ENCODE data around the gene CNTNAP2. TPM values are rescaled to one million over a fixed set of nuclear protein-coding genes. Genes with fewer than 3 reads are reported as not detected.
"Not testable (repeated sequence)": the region's sequence is repeated elsewhere in the genome, so short reads cannot be mapped to it uniquely, and the experiment has no call there.

Gene CNTNAP2
- total and polyA plus RNA-seq, 2 donors (not counting 1 experiment from before 2014, with no cell fraction given): not detected

GRCh38 chr7:148461392-148462179, 2345.0 kb downstream of the CNTNAP2 start:
- no peaks in the 10 kb centered on the region for H4K20me1 ChIP-seq (ENCODE audit: control insufficient read depth, extremely low read depth, insufficient read depth, low read length)
- no peak overlapping the region for H2AFZ ChIP-seq (ENCODE audit: low read length)
- TF ChIP-seq EZH2 (IDR thresholded peaks at IDR 0.05; ENCODE audit: low read length, missing control alignments): no peak
- TF ChIP-seq, protein P1, sequence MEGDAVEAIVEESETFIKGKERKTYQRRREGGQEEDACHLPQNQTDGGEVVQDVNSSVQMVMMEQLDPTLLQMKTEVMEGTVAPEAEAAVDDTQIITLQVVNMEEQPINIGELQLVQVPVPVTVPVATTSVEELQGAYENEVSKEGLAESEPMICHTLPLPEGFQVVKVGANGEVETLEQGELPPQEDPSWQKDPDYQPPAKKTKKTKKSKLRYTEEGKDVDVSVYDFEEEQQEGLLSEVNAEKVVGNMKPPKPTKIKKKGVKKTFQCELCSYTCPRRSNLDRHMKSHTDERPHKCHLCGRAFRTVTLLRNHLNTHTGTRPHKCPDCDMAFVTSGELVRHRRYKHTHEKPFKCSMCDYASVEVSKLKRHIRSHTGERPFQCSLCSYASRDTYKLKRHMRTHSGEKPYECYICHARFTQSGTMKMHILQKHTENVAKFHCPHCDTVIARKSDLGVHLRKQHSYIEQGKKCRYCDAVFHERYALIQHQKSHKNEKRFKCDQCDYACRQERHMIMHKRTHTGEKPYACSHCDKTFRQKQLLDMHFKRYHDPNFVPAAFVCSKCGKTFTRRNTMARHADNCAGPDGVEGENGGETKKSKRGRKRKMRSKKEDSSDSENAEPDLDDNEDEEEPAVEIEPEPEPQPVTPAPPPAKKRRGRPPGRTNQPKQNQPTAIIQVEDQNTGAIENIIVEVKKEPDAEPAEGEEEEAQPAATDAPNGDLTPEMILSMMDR (conservative IDR thresholded peaks at IDR 0.05 in 1 of 2, IDR thresholded peaks at IDR 0.05 in 1 of 2; ENCODE audit: low read depth in 1 of 2, low read length in 2 of 2): no peak
- no peak overlapping the region for H3K27ac ChIP-seq (ENCODE audit: insufficient read depth, low read length)
- no peak overlapping the region for H3K4me3 ChIP-seq (replicated peaks in 1 of 4; ENCODE audit: control extremely low read depth in 1 of 4, insufficient read depth in 1 of 4, low read depth in 3 of 4, low read length in 4 of 4)
- H3K9ac ChIP-seq (ENCODE audit: insufficient read depth, low read length): no peak overlapping the region
- no peaks in the 10 kb centered on the region for H3K36me3 ChIP-seq (ENCODE audit: control insufficient read depth, insufficient read depth, low read length)
- H3K4me1 ChIP-seq (ENCODE audit: control insufficient read depth, extremely low read depth, insufficient read depth, low read length): no peaks in the 10 kb centered on the region
- no peaks in the 10 kb centered on the region for H3K9me3 ChIP-seq (ENCODE audit: control insufficient read depth, insufficient read depth, low read depth, low read length)
- DNase-seq (ENCODE audit: low read depth in 2 of 2): no peak
- H3K27me3 ChIP-seq (ENCODE audit: control insufficient read depth, insufficient read depth, low read length): no peaks in the 10 kb centered on the region
- H3K79me2 ChIP-seq (ENCODE audit: control insufficient read depth, insufficient read depth, low read length): no peaks in the 10 kb centered on the region
- H3K4me2 ChIP-seq (ENCODE audit: extremely low read depth, insufficient read depth, low read length): no peak overlapping the region

DNA sequence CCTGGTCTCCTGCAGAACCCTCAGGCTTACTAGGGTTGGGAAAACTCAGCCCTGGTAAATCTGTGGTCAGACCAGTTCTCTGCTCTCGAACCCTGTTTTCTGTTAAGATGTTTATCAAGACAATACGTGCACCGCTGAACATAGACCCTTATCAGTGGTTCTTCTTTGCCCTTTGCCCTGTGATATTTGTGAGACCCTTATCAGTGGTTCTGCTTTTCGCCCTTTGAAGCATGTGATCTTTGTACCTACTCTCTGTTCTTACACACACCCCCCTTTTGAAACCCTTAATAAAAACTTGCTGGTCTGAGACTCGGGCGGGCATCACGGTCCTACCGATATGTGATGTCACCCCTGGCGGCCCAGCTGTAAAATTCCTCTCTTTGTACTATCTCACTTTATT, 2346.2 kb downstream of the CNTNAP2 start:
- not testable (repeated sequence) for H3K4me3 ChIP-seq (replicated peaks in 1 of 4; ENCODE audit: control extremely low read depth in 1 of 4, insufficient read depth in 1 of 4, low read depth in 3 of 4, low read length in 4 of 4); H3K9ac ChIP-seq (ENCODE audit: insufficient read depth, low read length); H4K20me1 ChIP-seq (ENCODE audit: control insufficient read depth, extremely low read depth, insufficient read depth, low read length); H3K79me2 ChIP-seq (ENCODE audit: control insufficient read depth, insufficient read depth, low read length); H3K27me3 ChIP-seq (ENCODE audit: control insufficient read depth, insufficient read depth, low read length); H3K27ac ChIP-seq (ENCODE audit: insufficient read depth, low read length); H3K36me3 ChIP-seq (ENCODE audit: control insufficient read depth, insufficient read depth, low read length); H3K9me3 ChIP-seq (ENCODE audit: control insufficient read depth, insufficient read depth, low read depth, low read length); DNase-seq (ENCODE audit: low read depth in 2 of 2); H3K4me1 ChIP-seq (ENCODE audit: control insufficient read depth, extremely low read depth, insufficient read depth, low read length); H3K4me2 ChIP-seq (ENCODE audit: extremely low read depth, insufficient read depth, low read length); H2AFZ ChIP-seq (ENCODE audit: low read length)

DNA sequence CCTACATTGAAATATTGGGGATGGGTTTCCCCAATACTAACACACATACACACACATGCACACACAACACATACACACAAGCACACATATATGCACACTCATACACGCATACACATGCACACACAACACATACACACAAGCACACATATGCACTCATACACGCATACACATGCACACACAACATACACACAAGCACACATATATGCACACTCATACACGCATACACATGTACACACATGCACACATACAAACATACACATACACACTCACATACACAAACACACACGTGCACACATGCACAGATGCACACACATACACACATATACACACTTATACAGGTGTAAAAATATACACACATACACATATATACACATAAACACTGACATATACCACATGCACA, 2346.6 kb downstream of the CNTNAP2 start:
- no peaks in the 10 kb centered on the region for H3K27me3 ChIP-seq (ENCODE audit: control insufficient read depth, insufficient read depth, low read length)
- no peak overlapping the region for H3K4me3 ChIP-seq (replicated peaks in 1 of 4; ENCODE audit: control extremely low read depth in 1 of 4, insufficient read depth in 1 of 4, low read depth in 3 of 4, low read length in 4 of 4)
- H3K4me2 ChIP-seq (ENCODE audit: extremely low read depth, insufficient read depth, low read length): no peak overlapping the region
- no peaks in the 10 kb centered on the region for H3K4me1 ChIP-seq (ENCODE audit: control insufficient read depth, extremely low read depth, insufficient read depth, low read length)
- H3K9me3 ChIP-seq (ENCODE audit: control insufficient read depth, insufficient read depth, low read depth, low read length): no peaks in the 10 kb centered on the region
- H3K36me3 ChIP-seq (ENCODE audit: control insufficient read depth, insufficient read depth, low read length): no peaks in the 10 kb centered on the region
- no peak for TF ChIP-seq EZH2 (IDR thresholded peaks at IDR 0.05; ENCODE audit: low read length, missing control alignments)
- TF ChIP-seq, protein P1 (conservative IDR thresholded peaks at IDR 0.05 in 1 of 2, IDR thresholded peaks at IDR 0.05 in 1 of 2; ENCODE audit: low read depth in 1 of 2, low read length in 2 of 2): no peak
- no peaks in the 10 kb centered on the region for H3K79me2 ChIP-seq (ENCODE audit: control insufficient read depth, insufficient read depth, low read length)
- H4K20me1 ChIP-seq (ENCODE audit: control insufficient read depth, extremely low read depth, insufficient read depth, low read length): no peaks in the 10 kb centered on the region
- no peak overlapping the region for H3K9ac ChIP-seq (ENCODE audit: insufficient read depth, low read length)
- no peak for DNase-seq (ENCODE audit: low read depth in 2 of 2)
- no peak overlapping the region for H2AFZ ChIP-seq (ENCODE audit: low read length)
- H3K27ac ChIP-seq (ENCODE audit: insufficient read depth, low read length): no peak overlapping the region

Data from fibroblast of lung (primary cell).